Activated CD4-positive, alpha-beta T cell treated with anti-CD3 and anti-CD28 coated beads, Interleukin-2, amount 10 ng/mL, durations not matched to agents 24 days and 14 days (primary cell): ENCODE measurements around the gene BAAT. TPM values are rescaled to one million over a fixed set of nuclear protein-coding genes. Genes with fewer than 3 reads are reported as not detected.

Experiments
- DNase-seq: peaks from one replicate; pipeline ENCODE4 v3.0.0; 2022
- H3K27ac Mint-ChIP-seq: one replicate; pipeline ENCODE4 v1.8.0; 2022; ENCODE audit warnings: mild to moderate bottlenecking, mixed read lengths
- H3K27me3 Mint-ChIP-seq: one replicate; pipeline ENCODE4 v1.8.0; 2022; ENCODE audit warnings: mixed read lengths
- H3K36me3 Mint-ChIP-seq: one replicate; pipeline ENCODE4 v1.8.0; 2022; ENCODE audit warnings: low read depth, mild to moderate bottlenecking, mixed read lengths
- H3K4me1 Mint-ChIP-seq: one replicate; pipeline ENCODE4 v1.8.0; 2021; ENCODE audit warnings: mixed read lengths
- H3K4me3 Mint-ChIP-seq: one replicate; pipeline ENCODE4 v1.8.0; 2022; ENCODE audit warnings: mild to moderate bottlenecking, moderate library complexity, mixed read lengths
- H3K9me3 Mint-ChIP-seq: one replicate; pipeline ENCODE4 v1.8.0; 2021; ENCODE audit warnings: mixed read lengths
- intact Hi-C: fragments of 100-400 bp; cut with micrococcal nuclease; formaldehyde crosslinking; loops from one replicate; pipeline ENCODE4 v1.15.1; 2023
- total RNA-seq: library from RNA; stranded (reverse); gene quantifications from 2 replicates; pipeline ENCODE4 v1.2.3, GENCODE V29; 2022

Gene BAAT
- total RNA-seq, 1 donor from 2014 or later: not detected

- no peak overlapping the region for H3K4me3 Mint-ChIP-seq
- no peaks in the 10 kb centered on the region for H3K4me1 Mint-ChIP-seq
- H3K27ac Mint-ChIP-seq: no peak overlapping the region
- intact Hi-C loops: no loop called here
- no peaks in the 10 kb centered on the region for H3K36me3 Mint-ChIP-seq
- H3K9me3 Mint-ChIP-seq: no peaks in the 10 kb centered on the region
- peaks cover 2% of the 10 kb centered on the region for H3K27me3 Mint-ChIP-seq
- no peak for DNase-seq
Measured at GRCh38 chr9:101365181-101365580, 19.6 kb downstream of the BAAT start.

- no peak overlapping the region for H3K27ac Mint-ChIP-seq
- H3K4me1 Mint-ChIP-seq: no peaks in the 10 kb centered on the region
- H3K36me3 Mint-ChIP-seq: no peaks in the 10 kb centered on the region
- no peak overlapping the region for H3K4me3 Mint-ChIP-seq
- DNase-seq: no peak
- no peaks in the 10 kb centered on the region for H3K9me3 Mint-ChIP-seq
- no peaks in the 10 kb centered on the region for H3K27me3 Mint-ChIP-seq
- intact Hi-C loops: no loop called here
Measured at GRCh38 chr9:101362450-101362849, 22.4 kb downstream of the BAAT start.

GRCh38 chr9:101360647-101361046 lies 24.2 kb downstream of the BAAT start:
- intact Hi-C loops: no loop called here
- H3K4me1 Mint-ChIP-seq: no peaks in the 10 kb centered on the region
- no peaks in the 10 kb centered on the region for H3K36me3 Mint-ChIP-seq
- DNase-seq: no peak
- no peaks in the 10 kb centered on the region for H3K9me3 Mint-ChIP-seq
- no peaks in the 10 kb centered on the region for H3K27me3 Mint-ChIP-seq
- H3K4me3 Mint-ChIP-seq: no peak overlapping the region
- no peak overlapping the region for H3K27ac Mint-ChIP-seq

DNA sequence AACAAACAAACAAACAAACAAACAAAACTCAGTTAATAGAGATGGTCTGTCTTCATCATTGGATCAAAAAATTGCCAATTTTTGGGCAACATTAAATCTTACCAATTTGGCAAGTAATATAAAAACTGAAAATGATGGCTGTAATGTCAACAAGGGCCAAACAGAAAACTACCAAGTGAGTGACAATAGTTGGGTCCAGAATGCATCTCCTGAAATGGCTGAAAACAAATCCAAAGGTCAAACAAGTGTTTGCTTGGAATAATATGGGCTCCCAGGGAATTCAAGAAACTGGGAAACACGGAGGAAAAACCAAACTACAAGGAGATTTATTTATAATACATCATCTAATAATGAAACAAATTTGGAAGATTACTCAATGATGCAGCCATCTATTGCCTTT lies 25.1 kb downstream of the BAAT start:
- intact Hi-C loops: no loop called here
- Mint-ChIP-seq H3K4me1 (no peaks in the 10 kb centered on the region), H3K27me3 (no peaks in the 10 kb centered on the region), H3K4me3 (no peak overlapping the region), H3K36me3 (no peaks in the 10 kb centered on the region), H3K9me3 (no peaks in the 10 kb centered on the region), H3K27ac (no peak overlapping the region)
- no peak for DNase-seq

GRCh38 chr9:101356619-101357018 lies 28.2 kb downstream of the BAAT start:
- no peak overlapping the region for H3K4me3 Mint-ChIP-seq
- no peaks in the 10 kb centered on the region for H3K4me1 Mint-ChIP-seq
- no peaks in the 10 kb centered on the region for H3K27me3 Mint-ChIP-seq
- intact Hi-C loops: no loop called here
- DNase-seq: no peak
- no peaks in the 10 kb centered on the region for H3K36me3 Mint-ChIP-seq
- H3K9me3 Mint-ChIP-seq: no peaks in the 10 kb centered on the region
- no peak overlapping the region for H3K27ac Mint-ChIP-seq

DNA sequence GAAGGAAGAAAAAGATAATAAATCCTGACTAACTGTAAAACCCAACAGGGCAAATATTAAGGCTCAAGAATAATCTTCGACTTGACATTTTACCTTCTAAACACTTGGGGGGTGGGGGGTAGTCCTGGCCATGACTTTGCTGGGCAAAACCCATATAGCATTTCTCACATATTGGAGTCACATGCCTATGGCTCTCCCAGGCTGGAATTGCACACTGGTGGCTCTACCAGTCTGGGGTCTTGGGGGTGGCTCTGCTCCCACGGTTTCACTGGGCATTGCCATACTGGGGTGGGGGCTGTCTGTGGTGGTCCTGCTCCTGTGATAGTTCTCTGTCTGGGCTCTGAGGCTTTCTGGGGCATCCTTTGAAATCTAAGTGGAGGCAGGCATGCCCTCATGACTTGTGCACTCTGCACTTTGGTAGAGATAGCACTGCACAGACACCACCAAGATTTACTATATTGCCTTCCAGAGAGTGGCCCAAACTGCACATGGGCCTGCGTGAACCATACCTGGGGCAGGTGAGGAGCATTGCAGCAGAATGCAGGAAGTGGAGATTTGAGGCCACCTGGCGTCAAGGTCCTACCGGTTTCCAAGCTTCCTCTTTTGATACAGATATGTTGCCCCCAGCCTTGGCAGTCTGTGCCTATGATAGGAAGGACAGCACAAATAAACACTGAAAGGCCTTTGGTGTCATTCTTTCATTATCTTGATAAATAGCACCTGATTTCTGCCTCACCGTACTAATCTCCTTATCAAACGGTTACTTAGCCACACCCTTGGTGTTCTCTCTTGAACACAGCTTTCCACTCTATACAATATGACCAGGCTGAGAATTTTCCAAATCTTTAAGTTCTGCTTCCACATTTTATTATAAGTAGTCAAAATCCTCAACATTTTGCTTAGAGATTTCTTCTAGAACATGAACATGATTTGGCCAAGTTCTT lies 29.8 kb downstream of the BAAT start:
- H3K4me3 Mint-ChIP-seq: no peak overlapping the region

DNA sequence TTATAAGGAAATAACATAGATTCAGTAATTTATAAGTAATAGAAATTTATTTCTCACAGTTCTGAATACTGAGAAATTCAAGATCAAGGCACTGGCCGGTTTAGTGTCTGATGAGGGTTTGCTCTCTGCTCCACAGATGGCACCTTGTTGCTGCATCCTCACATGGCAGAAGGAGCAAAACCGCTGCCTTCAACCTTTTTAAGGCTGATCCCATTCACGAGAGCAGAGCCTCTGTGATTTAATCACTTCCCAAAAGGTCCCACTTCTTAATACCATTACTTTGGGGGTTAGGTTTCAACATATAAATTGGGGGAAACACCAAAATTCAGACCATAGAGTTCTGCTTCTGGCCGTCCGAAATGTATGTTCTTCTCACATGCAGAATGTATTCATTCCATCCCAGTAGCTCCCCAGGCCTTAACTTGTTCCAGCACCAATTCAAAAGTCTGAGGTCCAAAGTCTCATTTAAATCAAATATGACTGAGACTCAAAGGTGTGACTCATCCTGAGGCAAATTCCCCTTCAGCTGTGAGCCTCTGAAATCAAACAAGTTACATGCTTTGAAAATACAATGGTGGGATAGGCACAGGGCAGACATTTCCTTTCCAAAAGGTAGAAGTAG lies 30.6 kb downstream of the BAAT start:
- no peak for DNase-seq
- Mint-ChIP-seq H3K27ac (no peak overlapping the region), H3K27me3 (no peaks in the 10 kb centered on the region), H3K36me3 (no peaks in the 10 kb centered on the region), H3K9me3 (no peaks in the 10 kb centered on the region), H3K4me3 (no peak overlapping the region), H3K4me1 (no peaks in the 10 kb centered on the region)
- intact Hi-C loops: no loop called here

More for the DNA sequence above, 29.8 kb downstream of the BAAT start:
- no peak overlapping the region for H3K27ac Mint-ChIP-seq
- H3K27me3 Mint-ChIP-seq: no peaks in the 10 kb centered on the region
- H3K36me3 Mint-ChIP-seq: no peaks in the 10 kb centered on the region
- intact Hi-C loops: no loop called here
- no peak for DNase-seq
- H3K9me3 Mint-ChIP-seq: no peaks in the 10 kb centered on the region
- H3K4me1 Mint-ChIP-seq: no peaks in the 10 kb centered on the region

- no peaks in the 10 kb centered on the region for H3K4me1 Mint-ChIP-seq
- H3K27me3 Mint-ChIP-seq: peaks cover 2% of the 10 kb centered on the region
- H3K9me3 Mint-ChIP-seq: no peaks in the 10 kb centered on the region
- DNase-seq: no peak
- H3K4me3 Mint-ChIP-seq: no peak overlapping the region
- intact Hi-C loops: no loop called here
- H3K27ac Mint-ChIP-seq: no peak overlapping the region
- H3K36me3 Mint-ChIP-seq: no peaks in the 10 kb centered on the region
Measured at GRCh38 chr9:101353683-101354082, 31.1 kb downstream of the BAAT start.

GRCh38 chr9:101352892-101353463 lies 31.8 kb downstream of the BAAT start:
- no peak overlapping the region for H3K27ac Mint-ChIP-seq
- H3K27me3 Mint-ChIP-seq: peaks cover 2% of the 10 kb centered on the region
- H3K36me3 Mint-ChIP-seq: no peaks in the 10 kb centered on the region
- no peaks in the 10 kb centered on the region for H3K9me3 Mint-ChIP-seq
- no peaks in the 10 kb centered on the region for H3K4me1 Mint-ChIP-seq
- H3K4me3 Mint-ChIP-seq: no peak overlapping the region
- intact Hi-C loops: no loop called here
- DNase-seq: no peak

GRCh38 chr9:101350285-101350684 lies 34.5 kb downstream of the BAAT start:
- H3K4me3 Mint-ChIP-seq: no peak overlapping the region
- intact Hi-C loops: no loop called here
- H3K27ac Mint-ChIP-seq: no peak overlapping the region
- peaks cover 2% of the 10 kb centered on the region for H3K27me3 Mint-ChIP-seq
- H3K4me1 Mint-ChIP-seq: no peaks in the 10 kb centered on the region
- DNase-seq: no peak
- no peaks in the 10 kb centered on the region for H3K36me3 Mint-ChIP-seq
- no peaks in the 10 kb centered on the region for H3K9me3 Mint-ChIP-seq

- Mint-ChIP-seq H3K27me3 (no peaks in the 10 kb centered on the region), H3K4me1 (no peaks in the 10 kb centered on the region), H3K4me3 (no peak overlapping the region), H3K27ac (no peak overlapping the region), H3K36me3 (no peaks in the 10 kb centered on the region), H3K9me3 (no peaks in the 10 kb centered on the region)
- intact Hi-C loops: no loop called here
- DNase-seq: no peak
Measured at GRCh38 chr9:101342595-101342994, 42.2 kb downstream of the BAAT start.

DNA sequence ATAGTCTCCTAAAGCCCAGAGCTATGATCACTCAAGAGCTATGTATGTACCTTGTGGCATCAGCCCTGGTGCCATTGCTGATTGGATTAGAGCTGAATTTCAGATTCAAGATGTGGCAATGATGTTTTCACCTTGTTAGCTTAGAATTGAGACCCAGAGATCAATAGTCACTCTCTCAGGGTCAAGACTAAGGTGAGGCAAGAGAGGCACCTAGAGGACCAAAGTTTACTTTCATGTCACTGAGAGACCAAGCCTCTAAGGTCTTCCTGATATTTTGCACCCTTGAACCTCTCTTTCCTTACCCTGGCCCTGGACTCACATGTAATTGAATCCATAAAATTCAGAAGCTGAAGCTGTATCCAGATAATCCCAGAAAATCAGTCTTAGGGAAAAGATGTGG lies 42.8 kb downstream of the BAAT start:
- Mint-ChIP-seq H3K9me3 (no peaks in the 10 kb centered on the region), H3K4me3 (no peak overlapping the region), H3K4me1 (no peaks in the 10 kb centered on the region), H3K36me3 (no peaks in the 10 kb centered on the region), H3K27ac (no peak overlapping the region), H3K27me3 (no peaks in the 10 kb centered on the region)
- DNase-seq: no peak
- intact Hi-C loops: no loop called here

GRCh38 chr9:101337237-101337636 lies 47.6 kb downstream of the BAAT start:
- no peak overlapping the region for H3K4me3 Mint-ChIP-seq
- intact Hi-C loops: no loop called here
- no peaks in the 10 kb centered on the region for H3K9me3 Mint-ChIP-seq
- no peak for DNase-seq
- H3K27me3 Mint-ChIP-seq: no peaks in the 10 kb centered on the region
- H3K4me1 Mint-ChIP-seq: no peaks in the 10 kb centered on the region
- no peaks in the 10 kb centered on the region for H3K36me3 Mint-ChIP-seq
- H3K27ac Mint-ChIP-seq: no peak overlapping the region

GRCh38 chr9:101336091-101336490 lies 48.7 kb downstream of the BAAT start:
- intact Hi-C loops: no loop called here
- Mint-ChIP-seq H3K27ac (no peak overlapping the region), H3K27me3 (peaks cover 2% of the 10 kb centered on the region), H3K36me3 (no peaks in the 10 kb centered on the region), H3K4me3 (no peak overlapping the region), H3K4me1 (no peaks in the 10 kb centered on the region), H3K9me3 (no peaks in the 10 kb centered on the region)
- DNase-seq: no peak
